K562 (cell line): ENCODE results near the gene TOMM70. TPM values are rescaled to one million over a fixed set of nuclear protein-coding genes. Genes with fewer than 3 reads are reported as not detected.

Experiments used
- ATAC-seq: fragments of 200-7000 bp; cut with Tn5 transposase; 3 replicates; pipeline ENCODE4 v1.9.1; 2020; ENCODE audit warnings: moderate library complexity
- BruUV-seq: library from RNA; stranded (reverse); fragments of 400-500 nt; replicated peaks from 2 replicates; lab custom pipeline; 2021; lab: Mats Ljungman, UMichigan
- CTCF ChIA-PET: fragments of 300-600 bp; formaldehyde crosslinking; extraction: SDS; loops from one replicate; lab custom pipeline; 2021; ENCODE audit warnings: low intra/inter-chr PET ratio; lab: Yijun Ruan, JAX
- POLR2A ChIA-PET: fragments of 300-600, 350-650 bp; sonication (Branson Sonifier 250); formaldehyde crosslinking; extraction: SDS; loops from one replicate; lab custom pipeline; 2021; ENCODE audit warnings: antibody characterized with exemption, inconsistent platforms; lab: Yijun Ruan, JAX
- DNase-seq, 4 experiments: peaks; one replicate each; pipeline versions ENCODE4 v3.0.0 to v3.0.0-alpha.2; 2011 to 2018; ENCODE audit warnings: low spot score in 3 of 4, mixed read lengths in 3 of 4; ENCODE audit errors: extremely low read depth in 1 of 4
- FAIRE-seq: peaks from 2 replicates; lab custom pipeline; 2011; peaks lifted over from hg19 to GRCh38; lab: Jason Lieb, UNC
- H2AFZ ChIP-seq: 2 replicates; pipeline ENCODE4 v1.6.0; 2011; ENCODE audit warnings: low read depth, low read length, control low read depth, inconsistent platforms
- H3K27ac ChIP-seq: fragments of 200-600 bp; 3 replicates; pipeline ENCODE4 v1.8.0; 2011; ENCODE audit warnings: low read depth, mild to moderate bottlenecking, control low read depth, inconsistent platforms, low read length, moderate library complexity, mixed read lengths; ENCODE audit errors: extremely low read depth
- H3K27me3 ChIP-seq, 2 experiments: fragments of 300-600 bp in 1 of 2; 2 replicates in 1 of 2; 3 replicates in 1 of 2; pipeline versions ENCODE4 v1.6.0 to v1.8.0; 2011; ENCODE audit warnings: inconsistent platforms in 2 of 2, low read length in 2 of 2, mild to moderate bottlenecking in 1 of 2, mixed read lengths in 1 of 2, moderate library complexity in 1 of 2; ENCODE audit not compliant: control insufficient read depth in 2 of 2, insufficient read depth in 2 of 2
- H3K36me3 ChIP-seq: fragments of 300-600 bp; 3 replicates; pipeline ENCODE4 v1.8.0; 2011; ENCODE audit warnings: mild to moderate bottlenecking, low read length, inconsistent platforms; ENCODE audit not compliant: control insufficient read depth, insufficient read depth
- H3K4me1 ChIP-seq, 2 experiments: fragments of 200-600 bp in 1 of 2; replicated peaks in 1 of 2; 2 replicates in 1 of 2; 3 replicates in 1 of 2; pipeline versions ENCODE4 v1.5.1 to v1.8.0; 2011; ENCODE audit warnings: inconsistent platforms in 2 of 2, low read length in 2 of 2, mild to moderate bottlenecking in 1 of 2, mixed read lengths in 1 of 2, moderate library complexity in 1 of 2; ENCODE audit not compliant: control insufficient read depth in 2 of 2, insufficient read depth in 2 of 2
- H3K4me2 ChIP-seq: 2 replicates; pipeline ENCODE4 v1.6.1; 2011; ENCODE audit warnings: low read length, control low read depth, inconsistent platforms, mixed read lengths; ENCODE audit not compliant: insufficient read depth
- H3K4me3 ChIP-seq: fragments of 200-600 bp; sonication (generic), shearing (Covaris generic); 2 replicates; pipeline ENCODE4 v1.5.1; 2016; ENCODE audit warnings: control low read depth, inconsistent platforms
- H3K79me2 ChIP-seq: fragments of 200-600 bp; 3 replicates; pipeline ENCODE4 v1.8.0; 2011; ENCODE audit warnings: low read length, inconsistent platforms; ENCODE audit not compliant: control insufficient read depth, insufficient read depth
- H3K9ac ChIP-seq, 2 experiments: 2 replicates each; pipeline versions ENCODE4 v1.6.0 to v1.6.1; 2011; ENCODE audit warnings: low read depth in 2 of 2, low read length in 2 of 2, control low read depth in 1 of 2, inconsistent platforms in 1 of 2, mild to moderate bottlenecking in 1 of 2, mixed read lengths in 1 of 2; ENCODE audit not compliant: insufficient read depth in 1 of 2
- H3K9me1 ChIP-seq: one replicate; pipeline ENCODE4 v1.6.0; 2011; ENCODE audit warnings: inconsistent platforms, mild to moderate bottlenecking, low read length, moderate library complexity; ENCODE audit not compliant: control insufficient read depth, insufficient read depth
- H3K9me3 ChIP-seq: replicated peaks from 2 replicates; pipeline ENCODE4 v1.5.1; 2011; ENCODE audit warnings: low read depth, low read length, inconsistent platforms; ENCODE audit not compliant: control insufficient read depth, insufficient read depth
- H4K20me1 ChIP-seq: replicated peaks from 2 replicates; pipeline ENCODE4 v1.6.1; 2011; ENCODE audit warnings: low read length, inconsistent platforms, mixed read lengths; ENCODE audit not compliant: control insufficient read depth, insufficient read depth
- BCL6 ChIP-seq: fragments of 250-450 bp; sonication (Bioruptor Pico); IDR thresholded peaks from 2 replicates; pipeline ENCODE4 v1.4.0; 2020
- DEAF1 ChIP-seq: fragments of 450-650 bp; formaldehyde crosslinking; IDR thresholded peaks from 2 replicates; pipeline ENCODE4 v1.4.0; 2020; ENCODE audit warnings: mild to moderate bottlenecking, moderate library complexity
- GTF2B ChIP-seq: IDR thresholded peaks from 2 replicates; pipeline ENCODE4 v1.6.1; 2011; ENCODE audit not compliant: insufficient read length; ENCODE audit errors: extremely low read depth
- POLR3G ChIP-seq: IDR thresholded peaks from 2 replicates; pipeline ENCODE4 v1.6.1; 2011; ENCODE audit not compliant: insufficient read length, insufficient replicate concordance; ENCODE audit errors: extremely low read depth
- POU5F1 ChIP-seq: fragments of 150-350 bp; IDR thresholded peaks from 2 replicates; pipeline ENCODE4 v1.6.1; 2014; ENCODE audit warnings: borderline replicate concordance, low read length, low read depth, mild to moderate bottlenecking; ENCODE audit not compliant: partially characterized antibody
- RBM14 ChIP-seq: fragments of 200-400 bp; formaldehyde crosslinking; IDR thresholded peaks from 2 replicates; pipeline ENCODE4 v1.6.1; 2018; ENCODE audit warnings: low read depth, mild to moderate bottlenecking, low read length, moderate library complexity, borderline replicate concordance; ENCODE audit not compliant: insufficient read depth
- in situ Hi-C: fragments of 300-500 bp; cut with MboI; formaldehyde crosslinking; loops from 4 replicates; pipeline ENCODE4 v1.15.0; 2018; ENCODE audit warnings: inconsistent platforms, mixed read lengths
- intact Hi-C: fragments of 100-400 bp; cut with micrococcal nuclease; formaldehyde crosslinking; loops from 2 replicates; pipeline ENCODE4 v1.14.2; 2022
- polyA plus RNA-seq, 8 experiments: library from polyadenylated mRNA; depleted of rRNA in 4 of 8; stranded (reverse) in 5 of 8; unstranded in 3 of 8; fragments of >200 nt; fragmentation: Nextera tagmentation in 2 of 8; fragmentation: Illumina TruSeq in 1 of 8; extraction: Ambion mirVana in 2 of 8; extraction: Trizol in 1 of 8; gene quantifications; 2 replicates each; pipeline versions ENCODE4 v1.2.1 to v1.2.3, GENCODE V29; 2011 to 2014; ENCODE audit warnings: inconsistent platforms in 1 of 8, missing spikeins in 1 of 8
- total RNA-seq, 7 experiments: library from RNA; depleted of rRNA in 6 of 7; stranded (reverse); fragments of >200 nt in 6 of 7; fragmentation: Illumina TruSeq in 2 of 7; extraction: Trizol in 2 of 7; gene quantifications; 2 replicates each; pipeline versions ENCODE4 v1.2.1 to v1.2.3, GENCODE V29; 2011 to 2021; ENCODE audit warnings: low replicate concordance in 1 of 7

The TOMM70 gene
- total and polyA plus RNA-seq, 9 of the 15 experiments (the other 6 are each of a cell fraction or from before 2014, with no cell fraction given) = 17.5 to 75.6 (median 54.9) TPM

GRCh38 chr3:100416176-100416575, 15.3 kb upstream of the TOMM70 start:
- intact Hi-C loops (no loop called here), in situ Hi-C loops (no loop called here)
- Histone ChIP-seq H3K27me3 (no peaks in the 10 kb centered on the region), H3K9me3 (no peaks in the 10 kb centered on the region), H3K4me2 (no peak overlapping the region), H3K9ac (no peak overlapping the region), H3K36me3 (no peaks in the 10 kb centered on the region), H3K27ac (no peak overlapping the region), H3K4me3 (no peak overlapping the region), H2AFZ (no peak overlapping the region), H3K9me1 (no peaks in the 10 kb centered on the region), H3K79me2 (no peaks in the 10 kb centered on the region), H3K4me1 (no peaks in the 10 kb centered on the region; a peak in 1 of 5 replicates), H4K20me1 (no peaks in the 10 kb centered on the region)
- TF ChIP-seq POU5F1 (no peak), RBM14 (no peak), GTF2B (no peak), DEAF1 (CRISPR knock-in tag) (no peak), POLR3G (no peak), BCL6 (CRISPR knock-in tag) (no peak)
- no TSS peak for BruUV-seq
- CTCF ChIA-PET = no interaction called here
- no peak for FAIRE-seq
- ATAC-seq = no peak
- DNase-seq = no peak
- POLR2A ChIA-PET = interaction anchor here (1.1 kb wide), 1 partner anchor 15 kb away, joined by 4 read pairs; the partner anchor contains the start of genes LNP1 and TOMM70
